Vagina (tissue), 2 donors: ENCODE data around the gene PRDM15. TPM values are rescaled to one million over a fixed set of nuclear protein-coding genes. Genes with fewer than 3 reads are reported as not detected.

Experiments used
- DNase-seq, 2 donors: peaks; one replicate each; pipeline ENCODE4 v3.0.0-alpha.2; 2017; ENCODE audit errors: extremely low spot score in 2 of 2
- H3K27ac ChIP-seq: fragments of 200-600 bp; sonication (generic); one replicate; pipeline ENCODE4 v1.5.1; 2019
- H3K27me3 ChIP-seq: fragments of 200-600 bp; sonication (generic); one replicate; pipeline ENCODE4 v1.5.1; 2019
- H3K36me3 ChIP-seq, 2 donors: fragments of 200-600 bp; sonication (generic); one replicate each; pipeline ENCODE4 v1.5.1; 2017 to 2019
- H3K4me1 ChIP-seq: fragments of 200-600 bp; sonication (generic); one replicate; pipeline ENCODE4 v1.5.1; 2019
- H3K4me3 ChIP-seq, 2 donors: fragments of 200-600 bp; sonication (generic); 1 replicate in 1 of 2; 2 replicates in 1 of 2; pipeline ENCODE4 v1.5.1; 2016 to 2019
- H3K9me3 ChIP-seq: fragments of 200-600 bp; sonication (generic); one replicate; pipeline ENCODE4 v1.5.1; 2019
- POLR2A ChIP-seq, 2 donors: fragments of 450-650 bp; IDR thresholded peaks; one replicate each; pipeline ENCODE4 v1.6.1; 2017; ENCODE audit warnings: antibody characterized with exemption in 2 of 2, mild to moderate bottlenecking in 2 of 2, moderate library complexity in 2 of 2
- POLR2AphosphoS5 ChIP-seq, 2 donors: sonication (generic); formaldehyde crosslinking; IDR thresholded peaks; one replicate each; pipeline ENCODE4 v1.9.0; 2017; ENCODE audit warnings: antibody characterized with exemption in 2 of 2, mild to moderate bottlenecking in 2 of 2, low read depth in 1 of 2; ENCODE audit not compliant: insufficient read depth in 1 of 2
- intact Hi-C: fragments of 100-400 bp; cut with DNase I; formaldehyde crosslinking; loops from one replicate; pipeline ENCODE4 v1.15.1; 2023
- total RNA-seq: library from RNA; depleted of rRNA; stranded (reverse); fragments of >200 nt; gene quantifications from one replicate; pipeline ENCODE4 v1.2.3, GENCODE V29; 2016
- TF ChIP-seq, protein P1 (sequence below), 3 experiments: fragments of 450-650 bp in 2 of 3; fragments of 200-600 bp in 1 of 3; sonication (generic) in 1 of 3; IDR thresholded peaks; one replicate each; pipeline ENCODE4 v1.5.1; 2017 to 2019; ENCODE audit warnings: antibody characterized with exemption in 3 of 3, mild to moderate bottlenecking in 2 of 3, moderate library complexity in 2 of 3

Gene PRDM15
- total RNA-seq, 1 donor from 2014 or later = 31.2 TPM

DNA sequence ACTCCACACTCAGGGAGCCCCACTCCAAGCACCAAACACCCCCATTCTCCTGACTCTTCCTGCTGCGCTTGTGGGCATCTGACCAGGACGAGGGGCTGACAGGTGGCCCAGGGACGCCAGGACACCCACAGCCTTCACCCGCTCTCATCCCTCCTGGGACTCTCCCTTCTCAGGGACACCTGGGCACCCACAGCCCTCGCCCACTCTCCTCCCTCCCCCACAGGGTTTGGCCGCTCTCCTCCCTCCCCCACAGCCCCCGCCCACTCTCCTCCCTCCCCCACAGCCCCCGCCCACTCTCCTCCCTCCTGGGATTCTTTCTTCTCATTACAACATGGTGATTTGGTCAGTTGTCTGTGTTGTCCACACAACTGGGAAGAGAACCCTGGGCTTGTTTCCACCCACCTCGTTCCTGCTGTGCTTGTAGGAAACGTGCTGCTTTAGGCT is 43.4 kb downstream of the PRDM15 start:
- Histone ChIP-seq H3K4me1 (no peaks in the 10 kb centered on the region), H3K4me3 (no peak overlapping the region), H3K9me3 (peaks cover 1% of the 10 kb centered on the region), H3K27ac (no peak overlapping the region), H3K36me3 (peaks cover 0 to 10% of the 10 kb centered on the region in 2 donors), H3K27me3 (no peaks in the 10 kb centered on the region)
- TF ChIP-seq POLR2A (IDR thresholded peaks at IDR 0.05) (no peak), POLR2AphosphoS5 (IDR thresholded peaks at IDR 0.05; ENCODE audit: insufficient read depth in 1 of 2, low read depth in 1 of 2) (no peak)
- TF ChIP-seq, protein P1, sequence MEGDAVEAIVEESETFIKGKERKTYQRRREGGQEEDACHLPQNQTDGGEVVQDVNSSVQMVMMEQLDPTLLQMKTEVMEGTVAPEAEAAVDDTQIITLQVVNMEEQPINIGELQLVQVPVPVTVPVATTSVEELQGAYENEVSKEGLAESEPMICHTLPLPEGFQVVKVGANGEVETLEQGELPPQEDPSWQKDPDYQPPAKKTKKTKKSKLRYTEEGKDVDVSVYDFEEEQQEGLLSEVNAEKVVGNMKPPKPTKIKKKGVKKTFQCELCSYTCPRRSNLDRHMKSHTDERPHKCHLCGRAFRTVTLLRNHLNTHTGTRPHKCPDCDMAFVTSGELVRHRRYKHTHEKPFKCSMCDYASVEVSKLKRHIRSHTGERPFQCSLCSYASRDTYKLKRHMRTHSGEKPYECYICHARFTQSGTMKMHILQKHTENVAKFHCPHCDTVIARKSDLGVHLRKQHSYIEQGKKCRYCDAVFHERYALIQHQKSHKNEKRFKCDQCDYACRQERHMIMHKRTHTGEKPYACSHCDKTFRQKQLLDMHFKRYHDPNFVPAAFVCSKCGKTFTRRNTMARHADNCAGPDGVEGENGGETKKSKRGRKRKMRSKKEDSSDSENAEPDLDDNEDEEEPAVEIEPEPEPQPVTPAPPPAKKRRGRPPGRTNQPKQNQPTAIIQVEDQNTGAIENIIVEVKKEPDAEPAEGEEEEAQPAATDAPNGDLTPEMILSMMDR (IDR thresholded peaks at IDR 0.05) = no peak
- intact Hi-C loops = no loop called here
- DNase-seq = no peak

DNA sequence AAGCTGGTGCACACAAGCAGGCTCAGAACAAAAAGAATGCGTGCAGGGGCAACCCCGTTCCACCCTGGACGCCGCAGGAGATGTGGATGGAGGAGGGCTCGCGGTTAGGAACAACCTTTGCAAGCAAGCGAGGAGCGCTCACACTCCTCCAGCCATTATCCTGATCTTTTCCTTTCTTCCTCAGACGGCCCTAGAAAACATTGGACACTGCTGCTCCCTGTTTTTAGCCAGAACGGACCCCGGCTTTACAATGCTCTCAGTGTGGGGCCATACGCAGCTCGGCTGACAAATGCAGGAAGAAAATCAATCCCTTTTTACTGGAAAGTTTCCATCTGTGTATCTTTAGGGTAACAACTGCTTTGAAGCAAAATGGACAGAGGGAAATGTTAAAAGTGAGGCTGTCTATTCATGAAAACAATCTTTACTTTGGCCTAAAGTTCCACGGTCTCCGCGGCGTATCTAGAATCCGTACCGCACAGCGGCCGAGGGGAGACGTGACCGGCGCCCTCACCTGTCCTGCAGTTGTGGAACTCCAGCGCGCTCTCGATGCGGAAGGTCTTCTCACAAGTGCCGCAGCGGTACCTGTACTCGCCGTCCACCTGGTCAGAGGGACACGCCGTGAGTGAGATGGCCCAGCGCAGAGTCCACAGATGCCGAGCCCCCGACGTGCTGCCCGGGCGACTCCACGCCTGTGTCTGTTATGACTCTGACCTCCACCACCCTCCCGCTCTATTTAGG is 44.0 kb downstream of the PRDM15 start:
- H3K36me3 ChIP-seq = peaks cover 0 to 10% of the 10 kb centered on the region in 2 donors

DNA sequence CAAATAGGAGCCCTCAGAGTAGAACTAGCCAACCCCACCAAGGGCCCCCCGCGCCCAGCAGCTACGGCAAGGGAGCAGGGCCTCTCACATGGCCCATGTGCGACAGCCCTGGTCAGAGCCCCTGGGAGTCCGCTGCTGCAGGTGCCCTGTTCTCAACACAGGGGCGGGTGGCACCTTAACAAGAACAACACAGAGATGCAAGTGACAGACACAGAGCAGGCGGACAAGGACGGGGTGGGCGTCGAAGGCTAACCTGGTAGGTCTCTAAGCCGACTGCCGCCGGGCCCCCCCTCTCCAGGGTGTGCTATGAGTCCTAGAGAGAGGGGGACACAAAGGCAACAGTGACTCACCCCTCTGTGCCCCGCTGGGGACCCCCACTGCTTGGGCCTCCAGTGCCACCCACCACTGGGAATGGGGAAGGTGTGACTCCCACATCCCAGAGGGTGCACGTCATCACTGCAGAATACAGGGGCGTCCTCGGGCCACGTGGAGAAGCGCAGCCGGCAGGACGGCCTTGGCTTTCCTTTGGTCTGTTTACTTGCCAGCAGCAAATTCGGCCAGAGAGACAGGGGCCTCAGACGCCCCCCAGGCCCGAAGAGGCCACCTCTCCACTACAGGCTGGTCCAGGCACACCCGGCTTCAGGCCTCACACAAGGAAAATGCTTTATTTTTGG is 44.8 kb downstream of the PRDM15 start:
- Histone ChIP-seq H3K27ac (no peak overlapping the region), H3K4me1 (no peaks in the 10 kb centered on the region), H3K4me3 (no peak overlapping the region), H3K27me3 (no peaks in the 10 kb centered on the region), H3K36me3 (peaks cover 0 to 10% of the 10 kb centered on the region in 2 donors), H3K9me3 (no peaks in the 10 kb centered on the region)
- TF ChIP-seq POLR2A (IDR thresholded peaks at IDR 0.05) (no peak), POLR2AphosphoS5 (IDR thresholded peaks at IDR 0.05; ENCODE audit: insufficient read depth in 1 of 2, low read depth in 1 of 2) (no peak)
- TF ChIP-seq, protein P1 (IDR thresholded peaks at IDR 0.05) = no peak
- no peak for DNase-seq
- intact Hi-C loops = no loop called here

More for the DNA sequence above, 44.0 kb downstream of the PRDM15 start:
- no peak overlapping the region for H3K27ac ChIP-seq
- H3K9me3 ChIP-seq = no peaks in the 10 kb centered on the region
- intact Hi-C loops = no loop called here
- no peak for DNase-seq
- no peak overlapping the region for H3K4me3 ChIP-seq
- H3K27me3 ChIP-seq = no peaks in the 10 kb centered on the region
- H3K4me1 ChIP-seq = no peaks in the 10 kb centered on the region
- TF ChIP-seq POLR2AphosphoS5 (IDR thresholded peaks at IDR 0.05; ENCODE audit: insufficient read depth in 1 of 2, low read depth in 1 of 2) (no peak), POLR2A (IDR thresholded peaks at IDR 0.05) (no peak)
- TF ChIP-seq, protein P1 (IDR thresholded peaks at IDR 0.05) = no peak

DNA sequence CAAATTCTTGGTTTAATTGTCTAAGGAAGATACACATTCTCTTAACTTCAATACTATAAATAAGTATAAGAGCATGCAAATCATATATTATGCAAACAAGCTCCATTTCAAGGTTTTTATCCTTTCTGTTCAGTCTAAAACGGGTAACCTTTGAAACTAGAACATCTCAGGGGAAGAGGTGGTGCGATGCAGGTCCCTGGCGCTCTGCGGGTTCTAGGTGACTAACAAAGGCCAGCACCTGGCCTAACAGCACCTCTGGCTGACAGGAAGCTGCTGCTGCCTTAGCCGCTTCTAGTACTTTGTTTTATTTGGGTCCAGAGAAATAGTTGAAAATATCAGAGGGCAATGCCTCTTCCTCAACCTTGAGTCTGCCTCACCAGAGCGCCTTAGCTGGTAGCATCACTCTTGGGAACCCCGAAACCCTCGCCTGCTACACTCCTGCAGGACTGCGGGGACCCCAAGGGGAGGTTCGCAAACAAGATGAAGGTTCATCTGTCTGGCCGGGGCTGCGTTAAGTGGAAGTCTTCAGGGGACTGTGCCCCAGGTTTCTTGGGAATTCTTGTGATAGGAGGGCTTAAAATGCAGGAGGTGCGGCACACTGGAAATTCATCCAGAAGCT is 45.5 kb downstream of the PRDM15 start:
- peaks cover 0 to 10% of the 10 kb centered on the region in 2 donors for H3K36me3 ChIP-seq
- H3K4me1 ChIP-seq = no peaks in the 10 kb centered on the region
- intact Hi-C loops = no loop called here
- DNase-seq = no peak
- H3K27ac ChIP-seq = no peak overlapping the region
- TF ChIP-seq, protein P1 (IDR thresholded peaks at IDR 0.05) = no peak
- TF ChIP-seq POLR2AphosphoS5 (IDR thresholded peaks at IDR 0.05; ENCODE audit: insufficient read depth in 1 of 2, low read depth in 1 of 2) = no peak
- no peak for TF ChIP-seq POLR2A (IDR thresholded peaks at IDR 0.05)
- H3K27me3 ChIP-seq = no peaks in the 10 kb centered on the region
- H3K4me3 ChIP-seq = no peak overlapping the region
- no peaks in the 10 kb centered on the region for H3K9me3 ChIP-seq
